Inferior parietal cortex (tissue), 1 donor: ENCODE data around the gene CRYGN.

ENCODE experiments used
- DNase-seq: peaks from one replicate; pipeline ENCODE4 v3.0.0-alpha.2; 2016; ENCODE audit errors: extremely low spot score

The CRYGN gene

GRCh38 chr7:151391358-151391730 is 48.6 kb downstream of the CRYGN start:
- DNase-seq: no peak

- DNase-seq: no peak
Measured at GRCh38 chr7:151390598-151391357, 49.2 kb downstream of the CRYGN start.

GRCh38 chr7:151389768-151390597 is 50.0 kb downstream of the CRYGN start:
- no peak for DNase-seq

- no peak for DNase-seq
Measured at GRCh38 chr7:151389096-151389767, 50.7 kb downstream of the CRYGN start.

GRCh38 chr7:151388430-151388829 is 51.5 kb downstream of the CRYGN start:
- DNase-seq: no peak

- no peak for DNase-seq
Measured at GRCh38 chr7:151388007-151388297, 52.0 kb downstream of the CRYGN start.

GRCh38 chr7:151387161-151388006 is 52.6 kb downstream of the CRYGN start:
- no peak for DNase-seq

GRCh38 chr7:151386301-151387160 is 53.4 kb downstream of the CRYGN start:
- DNase-seq: no peak

- DNase-seq: no peak
Measured at GRCh38 chr7:151385626-151386300, 54.2 kb downstream of the CRYGN start.

GRCh38 chr7:151384776-151385625 is 54.9 kb downstream of the CRYGN start:
- no peak for DNase-seq

GRCh38 chr7:151384352-151384697 is 55.6 kb downstream of the CRYGN start:
- DNase-seq: no peak

- no peak for DNase-seq
Measured at GRCh38 chr7:151383638-151384351, 56.1 kb downstream of the CRYGN start.

- no peak for DNase-seq
Measured at GRCh38 chr7:151382079-151382885, 57.7 kb downstream of the CRYGN start.

- no peak for DNase-seq
Measured at GRCh38 chr7:151381348-151382078, 58.4 kb downstream of the CRYGN start.

GRCh38 chr7:151381098-151381347 is 58.9 kb downstream of the CRYGN start:
- DNase-seq: no peak

- no peak for DNase-seq
Measured at GRCh38 chr7:151380199-151381097, 59.5 kb downstream of the CRYGN start.
